Prostate gland (tissue), 2 donors: ENCODE results near the gene RGS12. TPM values are rescaled to one million over a fixed set of nuclear protein-coding genes. Genes with fewer than 3 reads are reported as not detected.

Experiments
- DNase-seq: peaks from one replicate; pipeline ENCODE4 v3.0.0-alpha.2; 2019; ENCODE audit warnings: low spot score
- H3K27ac ChIP-seq, 2 donors: fragments of 200-600 bp; sonication (generic); 2 replicates each; pipeline ENCODE4 v1.5.1; 2017 to 2019
- H3K27me3 ChIP-seq: fragments of 200-600 bp; sonication (generic); replicated peaks from 2 replicates; pipeline ENCODE4 v1.5.1; 2019; ENCODE audit not compliant: insufficient read depth
- H3K36me3 ChIP-seq, 2 donors: fragments of 200-600 bp; sonication (generic); 1 replicate in 1 of 2; 2 replicates in 1 of 2; pipeline versions ENCODE4 v1.5.1 to v1.8.1; 2017 to 2019
- H3K4me1 ChIP-seq: fragments of 200-600 bp; sonication (generic); replicated peaks from 2 replicates; pipeline ENCODE4 v1.5.1; 2019
- H3K4me3 ChIP-seq, 2 donors: fragments of 200-600 bp; sonication (generic); 2 replicates each; pipeline ENCODE4 v1.5.1; 2017 to 2019
- H3K9me3 ChIP-seq: fragments of 200-600 bp; sonication (generic); 2 replicates; pipeline ENCODE4 v1.5.1; 2017
- CTCF ChIP-seq, 4 experiments: fragments of 200-600 bp in 2 of 4; fragments of 450-650 bp in 2 of 4; sonication (generic) in 2 of 4; IDR thresholded peaks; 1 replicate in 3 of 4; 2 replicates in 1 of 4; pipeline ENCODE4 v1.5.1; 2016 to 2019; ENCODE audit warnings: antibody characterized with exemption in 4 of 4, mild to moderate bottlenecking in 2 of 4, moderate library complexity in 2 of 4
- POLR2A ChIP-seq: fragments of 450-650 bp; IDR thresholded peaks from one replicate; pipeline ENCODE4 v1.6.1; 2016; ENCODE audit warnings: antibody characterized with exemption, mild to moderate bottlenecking
- POLR2AphosphoS5 ChIP-seq: sonication (generic); formaldehyde crosslinking; IDR thresholded peaks from one replicate; pipeline ENCODE4 v1.6.1; 2017; ENCODE audit warnings: antibody characterized with exemption
- WGBS: methylation state at CpG from one replicate; pipeline ENCODE4 v1.1.5; 2018; 5-methylcytosine and 5-hydroxymethylcytosine counted together
- intact Hi-C: fragments of 100-400 bp; cut with DNase I; formaldehyde crosslinking; loops from one replicate; pipeline ENCODE4 v1.14.2; 2022
- total RNA-seq, 2 donors: library from RNA; depleted of rRNA; stranded (reverse); fragments of >200 nt; gene quantifications; one replicate each; pipeline ENCODE4 v1.1.0, GENCODE V29; 2016

The RGS12 gene
- total RNA-seq, 2 donors from 2014 or later: 33.7 to 36.5 TPM

- intact Hi-C loops: no loop called here
- H3K27me3 ChIP-seq: no peaks in the 10 kb centered on the region
- DNase-seq: no peak
- no peaks in the 10 kb centered on the region for H3K4me1 ChIP-seq
- H3K36me3 ChIP-seq: no peaks in the 10 kb centered on the region
- no peak overlapping the region for H3K4me3 ChIP-seq
- TF ChIP-seq POLR2AphosphoS5: no peak
- TF ChIP-seq CTCF (IDR thresholded peaks at IDR 0.05): no peak
- TF ChIP-seq POLR2A: no peak
- H3K27ac ChIP-seq: no peak overlapping the region
- H3K9me3 ChIP-seq: no peaks in the 10 kb centered on the region
- WGBS: 82% methylated on average over 10 of the region's 10 CpGs
Measured at GRCh38 chr4:3318561-3319021, 25.8 kb downstream of the RGS12 start.

GRCh38 chr4:3320361-3321023 is 27.7 kb downstream of the RGS12 start:
- intact Hi-C loops: no loop called here
- no peak for DNase-seq
- TF ChIP-seq CTCF (IDR thresholded peaks at IDR 0.05) (no peak), POLR2A (no peak), POLR2AphosphoS5 (no peak)
- Histone ChIP-seq H3K4me3 (no peak overlapping the region), H3K9me3 (no peaks in the 10 kb centered on the region), H3K27me3 (no peaks in the 10 kb centered on the region), H3K4me1 (no peaks in the 10 kb centered on the region), H3K27ac (no peak overlapping the region), H3K36me3 (no peaks in the 10 kb centered on the region)
- WGBS: 56% methylated on average over 21 of the region's 21 CpGs

- Histone ChIP-seq H3K9me3 (no peaks in the 10 kb centered on the region), H3K27ac (no peak overlapping the region), H3K4me1 (no peaks in the 10 kb centered on the region), H3K27me3 (no peaks in the 10 kb centered on the region), H3K4me3 (no peak overlapping the region), H3K36me3 (no peaks in the 10 kb centered on the region)
- intact Hi-C loops: no loop called here
- 53% methylated on average over 12 of the region's 14 CpGs for WGBS
- no peak for DNase-seq
- TF ChIP-seq CTCF (IDR thresholded peaks at IDR 0.05) (no peak), POLR2AphosphoS5 (no peak), POLR2A (no peak)
Measured at GRCh38 chr4:3321295-3321889, 28.6 kb downstream of the RGS12 start.

- Histone ChIP-seq H3K4me3 (no peak overlapping the region), H3K4me1 (no peaks in the 10 kb centered on the region), H3K27ac (no peak overlapping the region), H3K27me3 (no peaks in the 10 kb centered on the region), H3K9me3 (no peaks in the 10 kb centered on the region), H3K36me3 (no peaks in the 10 kb centered on the region)
- TF ChIP-seq POLR2A (no peak), POLR2AphosphoS5 (no peak), CTCF (IDR thresholded peaks at IDR 0.05) (no peak)
- DNase-seq: no peak
- intact Hi-C loops: no loop called here
- 86% methylated on average over 10 of the region's 10 CpGs for WGBS
Measured at GRCh38 chr4:3322059-3322550, 29.3 kb downstream of the RGS12 start.

- intact Hi-C loops: no loop called here
- Histone ChIP-seq H3K9me3 (no peaks in the 10 kb centered on the region), H3K4me3 (no peak overlapping the region), H3K4me1 (no peaks in the 10 kb centered on the region), H3K27me3 (no peaks in the 10 kb centered on the region), H3K27ac (no peak overlapping the region), H3K36me3 (no peaks in the 10 kb centered on the region)
- whole genome bisulfite sequencing: 94% methylated on average over 21 of the region's 21 CpGs
- TF ChIP-seq POLR2A: no peak
- TF ChIP-seq CTCF (IDR thresholded peaks at IDR 0.05): no peak
- no peak for TF ChIP-seq POLR2AphosphoS5
- no peak for DNase-seq
Measured at GRCh38 chr4:3323071-3323481, 30.3 kb downstream of the RGS12 start.
